H9 (cell line): ENCODE data around the gene SNAPC5. TPM values are rescaled to one million over a fixed set of nuclear protein-coding genes. Genes with fewer than 3 reads are reported as not detected.

Source experiments
- DNase-seq: peaks from one replicate; pipeline ENCODE4 v3.0.0-alpha.2; 2017
- H2AFZ ChIP-seq: one replicate; pipeline ENCODE4 v1.6.1; 2013; ENCODE audit warnings: mild to moderate bottlenecking, low read length, control low read depth, moderate library complexity
- H2AK5ac ChIP-seq: 2 replicates; pipeline ENCODE4 v1.6.1; 2013; ENCODE audit warnings: low read length, control low read depth, mixed read lengths; ENCODE audit not compliant: insufficient read length
- H2BK120ac ChIP-seq: one replicate; pipeline ENCODE4 v1.6.1; 2013; ENCODE audit warnings: low read depth, mild to moderate bottlenecking, low read length, control low read depth, inconsistent platforms; ENCODE audit not compliant: poor library complexity, severe bottlenecking
- H2BK12ac ChIP-seq: 2 replicates; pipeline ENCODE4 v1.6.1; 2013; ENCODE audit warnings: low read length, control low read depth, mixed read lengths, low read depth; ENCODE audit not compliant: insufficient read length
- H2BK15ac ChIP-seq: 2 replicates; pipeline ENCODE4 v1.6.1; 2013; ENCODE audit warnings: low read depth, low read length, control low read depth
- H2BK20ac ChIP-seq: one replicate; pipeline ENCODE4 v1.6.1; 2013; ENCODE audit warnings: low read depth, mild to moderate bottlenecking, low read length, control low read depth, inconsistent platforms; ENCODE audit not compliant: poor library complexity, severe bottlenecking
- H2BK5ac ChIP-seq: 2 replicates; pipeline ENCODE4 v1.6.1; 2013; ENCODE audit warnings: low read length, control low read depth, mixed read lengths; ENCODE audit not compliant: insufficient read length
- H3K14ac ChIP-seq: 2 replicates; pipeline ENCODE4 v1.6.1; 2013; ENCODE audit warnings: low read length, control low read depth; ENCODE audit not compliant: insufficient read depth
- H3K18ac ChIP-seq: 2 replicates; pipeline ENCODE4 v1.6.1; 2013; ENCODE audit warnings: low read depth, mild to moderate bottlenecking, mixed read lengths, low read length, control low read depth; ENCODE audit not compliant: insufficient read length
- H3K23ac ChIP-seq: 2 replicates; pipeline ENCODE4 v1.6.1; 2013; ENCODE audit warnings: low read length, control low read depth, mixed read lengths, low read depth; ENCODE audit not compliant: insufficient read length
- H3K23me2 ChIP-seq: 2 replicates; pipeline ENCODE4 v1.6.1; 2013; ENCODE audit warnings: low read depth, mild to moderate bottlenecking, mixed read lengths, low read length, control low read depth; ENCODE audit not compliant: insufficient read length, poor library complexity, severe bottlenecking
- H3K27ac ChIP-seq: 2 replicates; pipeline ENCODE4 v1.5.1; 2013; ENCODE audit warnings: low read length, control low read depth, mixed read lengths, low read depth; ENCODE audit not compliant: insufficient read length
- H3K27me3 ChIP-seq: 2 replicates; pipeline ENCODE4 v1.6.1; 2013; ENCODE audit warnings: low read length, control low read depth, inconsistent platforms; ENCODE audit not compliant: insufficient read depth
- H3K4ac ChIP-seq: 2 replicates; pipeline ENCODE4 v1.6.1; 2013; ENCODE audit warnings: low read depth, mild to moderate bottlenecking, control low read depth, inconsistent platforms, low read length, moderate library complexity
- H3K4me1 ChIP-seq: 2 replicates; pipeline ENCODE4 v1.6.1; 2013; ENCODE audit warnings: low read length, control low read depth, inconsistent platforms; ENCODE audit not compliant: insufficient read depth
- H3K4me2 ChIP-seq: 2 replicates; pipeline ENCODE4 v1.6.1; 2013; ENCODE audit warnings: low read length, control low read depth, mixed read lengths; ENCODE audit not compliant: insufficient read length, insufficient read depth
- H3K56ac ChIP-seq: 2 replicates; pipeline ENCODE4 v1.6.1; 2013; ENCODE audit warnings: low read depth, mild to moderate bottlenecking, mixed read lengths, low read length, control low read depth; ENCODE audit not compliant: insufficient read length
- H3K79me1 ChIP-seq: 2 replicates; pipeline ENCODE4 v1.6.1; 2013; ENCODE audit warnings: low read depth, mild to moderate bottlenecking, moderate library complexity, low read length, control low read depth, inconsistent platforms; ENCODE audit not compliant: insufficient read depth, poor library complexity, severe bottlenecking
- H3K79me2 ChIP-seq: 2 replicates; pipeline ENCODE4 v1.6.1; 2013; ENCODE audit warnings: low read length, control low read depth, inconsistent platforms; ENCODE audit not compliant: insufficient read depth
- H3K9ac ChIP-seq: 2 replicates; pipeline ENCODE4 v1.6.1; 2013; ENCODE audit warnings: low read length, control low read depth, mixed read lengths; ENCODE audit not compliant: insufficient read length; ENCODE audit errors: extremely low read depth
- H3K9me3 ChIP-seq: one replicate; pipeline ENCODE4 v1.6.1; 2013; ENCODE audit warnings: low read depth, low read length, inconsistent platforms; ENCODE audit not compliant: control insufficient read depth
- H3T11ph ChIP-seq: one replicate; pipeline ENCODE4 v1.6.1; 2013; ENCODE audit warnings: mild to moderate bottlenecking, low read length, control low read depth, inconsistent platforms
- H4K20me1 ChIP-seq: one replicate; pipeline ENCODE4 v1.6.1; 2013; ENCODE audit not compliant: control insufficient read depth, insufficient read length, insufficient read depth
- H4K5ac ChIP-seq: 2 replicates; pipeline ENCODE4 v1.6.1; 2013; ENCODE audit warnings: low read depth, mild to moderate bottlenecking, mixed read lengths, low read length, control low read depth; ENCODE audit not compliant: insufficient read length
- H4K8ac ChIP-seq: replicated peaks from 2 replicates; pipeline ENCODE4 v1.6.1; 2013; ENCODE audit warnings: low read length, control low read depth, mixed read lengths, low read depth; ENCODE audit not compliant: insufficient read length
- H4K91ac ChIP-seq: 2 replicates; pipeline ENCODE4 v1.6.1; 2013; ENCODE audit warnings: low read depth, mild to moderate bottlenecking, moderate library complexity, mixed read lengths, low read length, control low read depth; ENCODE audit not compliant: insufficient read length
- H3K27ac Mint-ChIP-seq, 3 experiments: 2 replicates in 2 of 3; 3 replicates in 1 of 3; pipeline ENCODE4 v1.8.0; 2020 to 2021; ENCODE audit warnings: mixed read lengths in 3 of 3, mild to moderate bottlenecking in 1 of 3, moderate library complexity in 1 of 3
- H3K27me3 Mint-ChIP-seq: 2 replicates; pipeline ENCODE4 v1.8.0; 2021; ENCODE audit warnings: low read depth, mild to moderate bottlenecking, moderate library complexity, mixed read lengths
- H3K36me3 Mint-ChIP-seq, 3 experiments: 2 replicates in 2 of 3; 3 replicates in 1 of 3; pipeline ENCODE4 v1.8.0; 2020 to 2021; ENCODE audit warnings: low read depth in 3 of 3, mixed read lengths in 3 of 3; ENCODE audit not compliant: insufficient read depth in 1 of 3
- H3K4me1 Mint-ChIP-seq, 2 experiments: 2 replicates each; pipeline ENCODE4 v1.8.0; 2020; ENCODE audit warnings: mixed read lengths in 2 of 2
- H3K4me3 Mint-ChIP-seq, 2 experiments: 2 replicates in 1 of 2; 3 replicates in 1 of 2; pipeline ENCODE4 v1.8.0; 2020 to 2021; ENCODE audit warnings: mild to moderate bottlenecking in 2 of 2, mixed read lengths in 2 of 2, moderate library complexity in 1 of 2
- H3K9me3 Mint-ChIP-seq, 2 experiments: 2 replicates in 1 of 2; 3 replicates in 1 of 2; pipeline ENCODE4 v1.8.0; 2020; ENCODE audit warnings: mild to moderate bottlenecking in 2 of 2, mixed read lengths in 2 of 2, moderate library complexity in 1 of 2
- CTCF ChIP-seq: fragments of 200-600 bp; sonication (generic); conservative IDR thresholded peaks from 3 replicates; pipeline ENCODE4 v1.8.0; 2021; ENCODE audit warnings: antibody characterized with exemption, mild to moderate bottlenecking
- WGBS: extraction: QIAGEN DNeasy Blood & Tissue Kit; methylation state at CpG from one replicate; pipeline ENCODE4 v1.1.7; 2013; ENCODE audit warnings: missing lambda C conversion rate, low lambda C conversion rate, mixed read lengths; ENCODE audit not compliant: insufficient read length; ENCODE audit errors: extremely low coverage; 5-methylcytosine and 5-hydroxymethylcytosine counted together
- microRNA-seq: library from miRNA; unstranded; fragments of <30 nt; microRNA quantifications from one replicate; pipeline ENCODE4, GENCODE V29; 2020; ENCODE audit warnings: borderline microRNAs expressed
- total RNA-seq: library from RNA; stranded (reverse); gene quantifications from 2 replicates; pipeline ENCODE4 v1.2.1, GENCODE V29; 2021

Gene SNAPC5
- total RNA-seq, 1 experiment from 2014 or later, result 28.9 TPM

GRCh38 chr15:66452420-66452819 is 45.1 kb downstream of the SNAPC5 start:
- no peak overlapping the region for H2BK120ac ChIP-seq
- H3K27me3 ChIP-seq, result no peaks in the 10 kb centered on the region
- H2AFZ ChIP-seq, result no peak overlapping the region
- H3K9me3 ChIP-seq, result no peaks in the 10 kb centered on the region
- no peak overlapping the region for H4K5ac ChIP-seq
- no peak overlapping the region for H2BK20ac ChIP-seq
- H3K4me2 ChIP-seq, result no peak overlapping the region
- H2BK12ac ChIP-seq, result no peak overlapping the region
- H3K79me2 ChIP-seq, result no peaks in the 10 kb centered on the region
- no peaks in the 10 kb centered on the region for H3K23me2 ChIP-seq
- DNase-seq, result no peak
- no peak overlapping the region for H3K27ac ChIP-seq
- no peak overlapping the region for H4K8ac ChIP-seq
- TF ChIP-seq CTCF, result no peak
- no CpG with 5 or more reads among the region's 4 CpGs for WGBS
- no peaks in the 10 kb centered on the region for H4K20me1 ChIP-seq
- H3K56ac ChIP-seq, result no peak overlapping the region
- Mint-ChIP-seq H3K4me1 (peaks cover 0 to 5% of the 10 kb centered on the region in 2 experiments; a peak in 2 of 4 replicates), H3K4me3 (no peak overlapping the region), H3K9me3 (no peaks in the 10 kb centered on the region; a peak in 1 of 5 replicates), H3K27me3 (no peaks in the 10 kb centered on the region), H3K36me3 (peaks cover 15 to 24% (median 17%) of the 10 kb centered on the region in 3 experiments), H3K27ac (no peak overlapping the region)
- no peak overlapping the region for H2BK15ac ChIP-seq
- H2BK5ac ChIP-seq, result no peak overlapping the region
- no peak overlapping the region for H3K18ac ChIP-seq
- no peak overlapping the region for H2AK5ac ChIP-seq
- H4K91ac ChIP-seq, result no peak overlapping the region
- H3K4ac ChIP-seq, result no peak overlapping the region
- H3T11ph ChIP-seq, result no peak overlapping the region
- H3K23ac ChIP-seq, result no peak overlapping the region
- no peaks in the 10 kb centered on the region for H3K4me1 ChIP-seq
- H3K9ac ChIP-seq, result no peak overlapping the region
- no peak overlapping the region for H3K14ac ChIP-seq
- no peaks in the 10 kb centered on the region for H3K79me1 ChIP-seq

Small RNA genes lying within 50 kb of the gene (microRNA-seq; reads per million reads assigned to microRNA genes)
- not detected for gene MIR4512

Other genes with a start within 250 kb of the SNAPC5 start
- gene MEGF11, start 244.0 kb downstream of the SNAPC5 start, total RNA-seq, result 1.2 and 1.6 TPM in 2 replicates
- 30.2 and 30.7 TPM in 2 replicates for gene DIS3L, start 204.2 kb downstream of the SNAPC5 start, total RNA-seq
- gene TIPIN, start 141.1 kb downstream of the SNAPC5 start, total RNA-seq, result 26.9 and 28.3 TPM in 2 replicates
- gene MAP2K1, start 110.8 kb downstream of the SNAPC5 start, total RNA-seq, result 50.4 and 50.8 TPM in 2 replicates
- gene RPL4, start 7.1 kb upstream of the SNAPC5 start, total RNA-seq, result 3,988 and 4,137 TPM in 2 replicates
- gene ZWILCH, start 7.6 kb upstream of the SNAPC5 start, total RNA-seq, result 47.2 and 48.0 TPM in 2 replicates
- 1.8 and 2.3 TPM in 2 replicates for gene LCTL, start 68.2 kb upstream of the SNAPC5 start, total RNA-seq
- gene SMAD6, start 204.5 kb upstream of the SNAPC5 start, total RNA-seq, result 6.0 and 6.8 TPM in 2 replicates